Mucosa of rectum (tissue), 2 donors: ENCODE measurements around the gene SBSN.

Experiments
- H3K27ac ChIP-seq, 2 donors: one replicate each; pipeline ENCODE4 v1.7.0; 2013; ENCODE audit warnings: inconsistent platforms in 2 of 2, low read depth in 2 of 2, low read length in 2 of 2
- H3K27me3 ChIP-seq, 2 donors: one replicate each; pipeline ENCODE4 v1.7.0; 2013; ENCODE audit warnings: low read length in 2 of 2; ENCODE audit not compliant: control insufficient read depth in 2 of 2, insufficient read depth in 2 of 2
- H3K36me3 ChIP-seq, 2 donors: one replicate each; pipeline ENCODE4 v1.7.0; 2013; ENCODE audit warnings: low read length in 2 of 2; ENCODE audit not compliant: control insufficient read depth in 2 of 2, insufficient read depth in 2 of 2
- H3K4me1 ChIP-seq, 2 donors: one replicate each; pipeline ENCODE4 v1.7.0; 2013; ENCODE audit warnings: low read length in 2 of 2, mild to moderate bottlenecking in 1 of 2; ENCODE audit not compliant: control insufficient read depth in 2 of 2, insufficient read depth in 2 of 2
- H3K4me3 ChIP-seq, 2 donors: one replicate each; pipeline ENCODE4 v1.7.0; 2013; ENCODE audit warnings: low read length in 2 of 2
- H3K9ac ChIP-seq, 2 donors: one replicate each; pipeline ENCODE4 v1.7.0; 2013; ENCODE audit warnings: low read length in 2 of 2, low read depth in 1 of 2, mild to moderate bottlenecking in 1 of 2
- H3K9me3 ChIP-seq, 2 donors: one replicate each; pipeline ENCODE4 v1.7.0; 2013; ENCODE audit warnings: low read length in 2 of 2; ENCODE audit not compliant: control insufficient read depth in 2 of 2
- donor health status: healthy.
- donor health status: Normal muscosa, but diverticular disease.

SBSN gene

DNA sequence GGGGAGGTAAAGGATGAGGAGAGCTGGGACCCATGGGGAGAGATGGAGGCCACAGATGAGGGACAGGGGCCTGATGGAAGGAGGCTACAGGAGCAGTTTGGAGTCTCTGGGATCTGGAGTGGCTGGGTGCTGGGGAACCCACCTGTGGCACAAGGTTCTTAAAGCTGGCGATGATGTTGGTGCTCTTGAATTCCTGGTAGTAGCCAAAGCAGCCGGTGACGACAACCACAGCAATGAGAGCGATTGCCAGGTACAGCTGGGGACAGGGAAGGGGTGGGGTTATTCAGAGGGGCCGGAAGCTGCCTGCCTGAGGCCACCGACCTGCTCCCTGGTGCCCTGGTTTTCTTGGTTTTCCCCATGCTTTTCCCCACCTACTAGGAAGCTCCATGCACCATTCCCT lies 32.6 kb upstream of the SBSN start:
- peaks cover 6 to 8% of the 10 kb centered on the region in 2 donors for H3K27me3 ChIP-seq

DNA sequence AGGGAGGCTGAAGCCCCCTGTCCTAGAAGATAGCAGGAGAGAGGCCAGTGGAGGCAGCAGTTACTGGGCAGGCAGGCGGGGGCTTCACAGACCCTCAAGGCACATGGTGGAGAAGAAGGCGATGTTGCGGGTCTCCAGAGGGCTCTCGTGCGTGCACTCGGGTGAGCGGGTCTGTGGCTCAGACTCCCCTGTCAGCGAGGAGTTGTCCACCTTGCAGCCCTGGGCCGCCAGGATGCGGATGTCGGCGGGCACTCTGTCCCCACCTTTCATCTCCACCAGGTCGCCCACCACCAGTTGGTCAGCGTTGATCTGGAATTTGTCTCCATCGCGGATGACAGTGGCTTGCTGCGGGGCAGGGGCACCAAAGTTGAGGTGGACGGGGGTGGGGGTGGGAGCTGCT lies 32.2 kb upstream of the SBSN start:
- H3K4me1 ChIP-seq, result no peaks in the 10 kb centered on the region
- H3K9ac ChIP-seq, result no peak overlapping the region
- no peak overlapping the region for H3K4me3 ChIP-seq
- H3K27me3 ChIP-seq, result peaks cover 6 to 8% of the 10 kb centered on the region in 2 donors
- H3K9me3 ChIP-seq, result no peaks in the 10 kb centered on the region
- H3K27ac ChIP-seq, result no peak overlapping the region
- no peaks in the 10 kb centered on the region for H3K36me3 ChIP-seq

More for the DNA sequence above, 32.6 kb upstream of the SBSN start:
- no peaks in the 10 kb centered on the region for H3K4me1 ChIP-seq
- no peaks in the 10 kb centered on the region for H3K9me3 ChIP-seq
- no peaks in the 10 kb centered on the region for H3K36me3 ChIP-seq
- H3K27ac ChIP-seq, result no peak overlapping the region
- no peak overlapping the region for H3K4me3 ChIP-seq
- no peak overlapping the region for H3K9ac ChIP-seq

DNA sequence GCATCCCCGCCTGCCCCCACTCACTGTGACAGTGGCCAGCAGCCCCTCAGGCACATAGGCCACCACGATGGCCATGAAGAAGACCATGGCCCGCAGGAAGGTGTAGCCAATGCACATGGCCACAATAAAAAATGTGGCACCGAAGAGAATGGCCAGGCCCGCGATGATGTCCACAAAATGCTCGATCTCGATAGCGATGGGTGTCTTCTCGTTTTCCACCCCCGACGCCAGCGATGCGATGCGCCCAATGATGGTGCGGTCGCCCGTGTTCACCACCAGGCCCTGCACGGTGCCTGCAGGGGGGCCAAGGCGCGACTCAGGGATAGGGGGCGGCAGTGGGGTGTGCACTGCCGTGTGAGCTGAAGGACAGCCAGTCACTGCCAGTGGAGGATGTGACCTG lies 31.7 kb upstream of the SBSN start:
- no peaks in the 10 kb centered on the region for H3K36me3 ChIP-seq
- no peak overlapping the region for H3K27ac ChIP-seq
- no peak overlapping the region for H3K4me3 ChIP-seq
- peaks cover 6 to 8% of the 10 kb centered on the region in 2 donors for H3K27me3 ChIP-seq
- H3K9ac ChIP-seq, result no peak overlapping the region
- H3K9me3 ChIP-seq, result no peaks in the 10 kb centered on the region
- H3K4me1 ChIP-seq, result no peaks in the 10 kb centered on the region

DNA sequence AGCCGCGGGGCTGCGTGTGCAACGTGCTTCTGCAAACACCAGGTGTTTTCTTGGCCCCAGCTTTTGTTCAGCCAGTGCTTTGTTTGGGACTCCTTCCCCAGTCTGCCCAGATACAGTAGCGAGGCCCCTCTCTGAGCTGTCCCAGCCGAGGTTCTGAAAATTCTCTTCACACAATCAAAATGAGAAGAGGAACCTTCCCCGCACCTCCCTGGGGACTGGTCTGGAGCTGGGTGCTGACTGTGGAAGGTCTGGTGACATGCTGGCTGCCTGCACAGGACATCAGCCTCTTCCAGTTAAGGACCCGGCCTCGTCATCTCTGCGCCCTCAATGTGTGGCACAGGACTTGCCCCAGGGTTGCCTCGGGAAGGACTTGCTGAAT lies 31.2 kb upstream of the SBSN start:
- H3K9me3 ChIP-seq, result no peaks in the 10 kb centered on the region
- no peak overlapping the region for H3K4me3 ChIP-seq
- no peaks in the 10 kb centered on the region for H3K4me1 ChIP-seq
- no peak overlapping the region for H3K27ac ChIP-seq
- H3K9ac ChIP-seq, result no peak overlapping the region
- H3K27me3 ChIP-seq, result peaks cover 7 to 8% of the 10 kb centered on the region in 2 donors
- H3K36me3 ChIP-seq, result no peaks in the 10 kb centered on the region

DNA sequence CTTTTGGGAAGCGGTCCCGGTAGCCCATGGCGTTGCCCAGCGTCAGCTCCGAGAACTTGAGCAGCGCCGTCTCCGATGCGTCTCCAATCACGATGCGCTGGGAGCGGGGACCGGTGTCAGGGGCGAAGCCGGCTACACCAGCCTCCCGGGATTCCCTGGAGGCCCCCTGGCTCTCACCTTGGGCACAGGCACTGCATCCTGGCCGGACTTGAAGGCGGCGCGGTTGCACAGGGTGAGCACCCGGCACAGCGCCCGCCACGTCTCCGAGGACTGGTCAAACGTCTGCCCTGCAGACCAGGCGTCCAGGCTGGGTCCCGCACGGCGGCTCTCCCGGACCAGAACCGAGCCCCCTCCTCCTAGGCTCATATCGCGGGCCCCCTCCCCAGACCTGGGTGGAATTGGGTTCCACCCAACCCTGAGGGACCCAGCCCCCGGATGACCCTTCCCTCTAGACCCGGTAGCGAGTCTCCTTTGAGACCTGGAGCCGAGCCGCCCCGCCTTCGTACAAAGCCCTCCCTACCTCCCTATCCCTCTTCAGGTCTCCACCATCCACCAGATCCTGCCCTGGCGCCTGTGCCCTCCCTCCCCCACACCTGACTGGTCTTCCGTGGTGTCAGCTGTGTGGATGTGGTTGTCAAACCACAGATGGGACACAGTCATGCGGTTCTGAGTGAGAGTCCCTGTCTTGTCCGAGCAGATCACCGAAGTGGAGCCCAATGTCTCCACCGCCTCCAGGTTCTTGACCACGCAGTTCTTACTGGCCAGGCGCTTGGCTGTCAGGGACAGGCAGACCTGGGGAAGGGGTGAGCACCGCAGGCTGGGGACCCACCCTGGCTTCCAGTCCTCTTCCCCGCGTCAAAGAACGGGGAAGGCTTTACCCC lies 30.5 kb upstream of the SBSN start:
- Histone ChIP-seq H3K9me3 (no peaks in the 10 kb centered on the region), H3K27me3 (peaks cover 7 to 8% of the 10 kb centered on the region in 2 donors), H3K36me3 (no peaks in the 10 kb centered on the region), H3K4me1 (no peaks in the 10 kb centered on the region), H3K27ac (no peak overlapping the region), H3K9ac (no peak overlapping the region), H3K4me3 (no peak overlapping the region)

DNA sequence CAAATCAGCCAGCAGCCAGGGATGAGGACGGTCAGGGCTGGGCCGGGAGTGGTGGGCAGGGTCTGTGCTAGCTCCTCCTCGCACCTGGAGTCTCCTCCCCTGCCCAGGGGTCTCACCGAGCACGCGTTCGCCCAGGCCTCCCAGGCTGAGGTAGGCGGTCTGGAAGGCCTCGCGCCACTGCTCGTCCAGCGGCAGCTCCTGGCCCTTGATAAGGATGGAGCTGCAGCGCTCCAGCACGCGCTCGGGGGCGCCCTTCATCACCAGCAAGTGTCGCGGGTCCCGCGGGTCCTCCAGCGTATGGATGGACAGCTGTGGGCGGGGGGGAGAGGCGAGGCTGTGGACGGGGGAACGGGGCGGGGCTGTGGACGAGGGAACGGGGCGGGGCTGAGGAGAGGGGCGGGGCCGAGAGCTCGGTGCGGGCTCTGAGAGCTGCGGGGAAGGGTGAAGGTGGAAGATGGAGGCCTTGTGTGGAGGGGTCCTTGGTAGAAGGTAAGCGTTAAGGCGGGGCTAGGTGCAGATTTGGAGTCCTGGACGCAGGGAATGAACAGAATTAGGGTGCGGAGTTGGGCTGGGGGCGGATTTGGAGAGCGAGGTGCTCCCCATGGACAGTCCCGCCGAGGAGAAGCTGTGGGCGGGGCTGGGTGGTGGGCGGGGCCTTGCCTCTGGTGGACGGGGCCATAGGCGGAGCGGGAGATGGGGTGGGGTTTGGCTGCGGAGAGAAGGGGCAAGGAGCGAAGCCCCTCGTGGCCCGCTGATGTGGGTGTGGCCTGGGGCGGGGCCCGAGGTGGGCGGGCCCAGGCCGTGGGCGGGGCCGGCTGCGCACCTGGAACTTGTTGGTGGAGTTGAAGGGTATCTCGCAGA lies 29.7 kb upstream of the SBSN start:
- Histone ChIP-seq H3K4me3 (no peak overlapping the region), H3K9me3 (no peaks in the 10 kb centered on the region), H3K9ac (no peak overlapping the region), H3K4me1 (no peaks in the 10 kb centered on the region), H3K27ac (no peak overlapping the region), H3K27me3 (peaks cover 7 to 8% of the 10 kb centered on the region in 2 donors), H3K36me3 (no peaks in the 10 kb centered on the region)

DNA sequence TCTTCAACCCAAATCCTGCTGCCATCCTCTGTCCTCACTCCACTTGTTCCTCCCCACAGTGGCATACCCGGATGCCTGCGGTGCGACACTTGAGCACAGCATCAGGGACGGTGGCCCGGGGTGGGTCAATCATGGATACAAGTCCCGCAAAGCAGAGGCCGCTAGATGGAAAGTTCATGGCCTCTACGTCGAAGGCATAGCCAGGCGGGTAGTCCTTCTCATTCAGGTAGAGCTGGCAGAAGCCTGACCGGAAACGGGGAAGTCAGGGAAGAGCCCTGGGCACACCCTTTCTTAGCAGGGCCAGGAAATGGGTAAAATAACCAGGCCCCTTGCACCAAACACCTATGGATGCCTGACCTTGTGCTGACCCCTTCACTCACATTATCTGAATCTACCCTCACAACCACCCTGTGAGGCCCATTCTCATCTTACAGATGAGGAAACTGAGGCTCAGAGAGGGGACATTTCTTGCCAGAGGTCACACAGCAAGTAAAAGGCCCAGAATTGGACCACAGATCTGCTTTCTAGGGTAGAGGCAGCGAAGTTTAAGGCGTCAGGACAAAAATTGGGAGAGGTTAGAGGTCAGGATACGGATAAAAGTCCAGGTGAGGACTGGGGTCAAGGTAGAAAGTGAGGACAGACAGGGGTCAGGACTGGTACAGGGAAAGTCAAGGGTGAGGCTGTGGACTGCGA lies 28.9 kb upstream of the SBSN start:
- Histone ChIP-seq H3K9me3 (no peaks in the 10 kb centered on the region), H3K27me3 (peaks cover 7 to 8% of the 10 kb centered on the region in 2 donors), H3K27ac (no peak overlapping the region), H3K4me3 (no peak overlapping the region), H3K36me3 (no peaks in the 10 kb centered on the region), H3K9ac (no peak overlapping the region), H3K4me1 (no peaks in the 10 kb centered on the region)

DNA sequence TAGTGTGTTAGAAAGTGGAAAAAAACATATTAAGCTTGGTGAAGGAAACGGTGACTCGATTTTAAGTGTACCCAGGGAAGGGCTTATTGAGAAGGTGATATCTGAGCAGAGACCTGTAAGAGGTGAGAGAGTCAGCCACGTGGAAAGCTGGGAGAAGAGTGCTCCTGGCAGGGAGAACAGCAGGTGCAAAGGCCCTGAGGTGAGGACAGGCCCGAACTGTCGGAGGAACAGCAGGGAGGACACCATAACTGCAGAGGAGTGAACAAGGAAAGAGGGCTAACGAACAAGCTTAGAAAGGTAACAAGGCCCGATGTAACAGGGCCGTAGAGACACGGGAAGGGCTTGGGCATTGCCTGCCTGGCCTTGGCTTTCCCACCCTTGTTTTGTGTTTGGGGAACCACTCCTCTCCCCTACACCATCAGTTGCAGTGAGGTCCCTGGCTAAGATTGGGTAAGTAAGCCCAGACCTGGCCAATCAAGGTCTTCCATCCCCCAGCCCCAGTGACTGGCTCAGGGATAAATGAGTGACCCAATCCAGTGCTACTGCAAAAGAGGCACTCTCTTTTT lies 28.0 kb upstream of the SBSN start:
- no peaks in the 10 kb centered on the region for H3K4me1 ChIP-seq
- H3K36me3 ChIP-seq, result no peaks in the 10 kb centered on the region
- no peak overlapping the region for H3K9ac ChIP-seq
- H3K4me3 ChIP-seq, result no peak overlapping the region
- no peaks in the 10 kb centered on the region for H3K9me3 ChIP-seq
- H3K27ac ChIP-seq, result no peak overlapping the region
- peaks cover 3 to 7% of the 10 kb centered on the region in 2 donors for H3K27me3 ChIP-seq

DNA sequence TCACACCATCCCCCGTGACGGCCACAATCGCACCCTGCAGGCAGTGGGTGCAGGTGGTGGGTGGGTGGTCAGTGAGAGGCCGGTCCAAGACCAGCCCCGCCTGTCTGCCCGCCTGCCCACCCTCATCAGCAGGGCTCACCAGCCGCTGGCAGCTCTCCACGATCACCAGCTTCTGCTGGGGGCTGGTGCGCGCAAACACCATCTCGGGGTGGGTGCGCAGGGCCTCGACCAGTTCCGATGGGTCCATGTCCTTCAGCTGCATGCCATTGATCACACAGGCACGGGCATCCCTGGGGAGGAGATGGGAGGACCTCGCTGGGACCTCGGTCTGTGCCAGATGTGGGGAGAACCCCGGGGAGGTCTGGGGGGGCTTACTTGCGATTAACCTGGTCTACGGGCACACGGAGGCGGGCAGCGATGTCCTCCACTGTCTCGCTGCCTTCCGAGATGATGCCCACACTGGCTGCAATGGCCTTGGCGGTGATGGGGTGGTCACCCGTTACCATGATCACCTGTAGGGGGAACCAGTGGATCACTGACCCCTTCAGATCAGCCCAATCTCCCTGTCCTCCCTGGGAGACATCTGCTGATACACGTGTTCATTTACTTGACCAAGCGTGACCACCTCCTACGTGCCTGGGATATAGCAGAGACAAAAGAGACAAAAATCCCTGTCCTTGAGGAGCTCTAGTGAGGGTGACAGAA lies 27.3 kb upstream of the SBSN start:
- no peak overlapping the region for H3K4me3 ChIP-seq
- peaks cover 0 to 5% of the 10 kb centered on the region in 2 donors for H3K27me3 ChIP-seq
- no peaks in the 10 kb centered on the region for H3K36me3 ChIP-seq
- H3K27ac ChIP-seq, result no peak overlapping the region
- H3K9ac ChIP-seq, result no peak overlapping the region
- no peaks in the 10 kb centered on the region for H3K9me3 ChIP-seq
- no peaks in the 10 kb centered on the region for H3K4me1 ChIP-seq
